Myometrial cell (primary cell): ENCODE results near the gene RHOT2. TPM values are rescaled to one million over a fixed set of nuclear protein-coding genes. Genes with fewer than 3 reads are reported as not detected.

Source experiments
- total RNA-seq: library from RNA; depleted of rRNA; stranded (reverse); fragments of >200 nt; gene quantifications from 2 replicates; pipeline ENCODE4 v1.2.3, GENCODE V29; 2015

Gene RHOT2
- 47.0 and 48.7 TPM in 2 replicates for total RNA-seq

DNA sequence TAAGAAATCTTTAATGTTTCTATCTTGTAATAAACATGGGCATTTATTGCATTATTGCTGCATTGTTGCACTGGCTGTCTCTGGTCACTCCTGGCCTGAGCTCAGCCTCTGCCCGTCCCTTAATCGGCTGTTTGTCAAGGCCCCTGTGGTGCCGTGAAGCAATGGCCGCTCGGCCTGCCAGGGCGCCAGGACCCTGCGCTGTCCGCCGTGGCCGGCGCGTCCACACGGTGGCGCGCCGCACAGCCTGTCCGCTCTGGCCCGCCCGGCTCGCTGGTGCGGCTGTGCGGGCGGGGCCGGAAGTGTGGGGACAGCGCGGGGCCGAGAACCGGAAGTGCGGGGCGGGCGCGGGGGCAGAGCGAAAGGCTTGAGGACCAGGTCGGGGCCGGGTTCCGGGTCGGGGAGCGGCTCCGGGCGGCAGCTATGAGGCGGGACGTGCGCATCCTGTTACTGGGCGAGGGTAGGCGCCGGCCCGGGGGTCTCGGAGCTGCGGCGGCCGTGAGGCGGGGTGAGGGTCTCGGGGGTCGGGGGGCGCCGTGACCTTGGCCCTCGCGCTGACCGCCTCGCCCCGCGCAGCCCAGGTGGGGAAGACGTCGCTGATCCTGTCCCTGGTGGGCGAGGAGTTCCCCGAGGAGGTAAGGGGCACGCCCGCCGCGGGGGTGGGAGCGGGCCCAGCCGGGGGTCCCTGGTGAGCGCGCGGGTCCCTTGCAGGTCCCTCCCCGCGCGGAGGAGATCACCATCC lies at the start of gene RHOT2:
Gene RHOT2 (plus strand): TSS at position 353 of the 739 bp plus-strand sequence. CDS start 68 bp downstream, at position 421.

DNA sequence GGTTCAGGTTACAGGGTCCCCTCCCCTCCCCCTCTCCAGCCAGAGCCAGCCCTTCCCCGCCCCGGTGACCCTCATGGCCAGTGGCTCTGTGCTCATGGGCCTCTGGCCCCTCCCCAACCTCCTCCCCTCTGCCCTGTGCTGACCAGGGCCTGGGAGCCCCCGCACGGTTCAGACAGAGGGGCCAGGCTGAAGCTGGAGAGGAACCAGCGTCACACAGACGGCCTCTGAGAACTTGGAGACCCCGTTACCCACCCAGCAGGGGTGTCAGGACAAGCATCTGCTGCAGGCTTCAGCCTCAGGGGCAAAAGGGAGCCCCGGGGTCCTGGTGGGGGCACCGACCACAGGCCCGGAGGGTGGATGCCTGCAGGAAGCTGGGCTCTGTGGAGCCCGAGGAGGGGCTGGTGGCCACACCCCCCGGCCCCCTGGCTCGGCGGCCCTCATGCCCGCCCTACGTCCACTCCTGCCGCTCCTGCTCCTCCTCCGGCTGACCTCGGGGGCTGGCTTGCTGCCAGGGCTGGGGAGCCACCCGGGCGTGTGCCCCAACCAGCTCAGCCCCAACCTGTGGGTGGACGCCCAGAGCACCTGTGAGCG lies 37.0 kb upstream of the RHOT2 start, which contains the start of gene WFIKKN1:
Gene WFIKKN1 (plus strand): TSS at position 171 of the 591 bp plus-strand sequence. CDS start 269 bp downstream, at position 440.

DNA sequence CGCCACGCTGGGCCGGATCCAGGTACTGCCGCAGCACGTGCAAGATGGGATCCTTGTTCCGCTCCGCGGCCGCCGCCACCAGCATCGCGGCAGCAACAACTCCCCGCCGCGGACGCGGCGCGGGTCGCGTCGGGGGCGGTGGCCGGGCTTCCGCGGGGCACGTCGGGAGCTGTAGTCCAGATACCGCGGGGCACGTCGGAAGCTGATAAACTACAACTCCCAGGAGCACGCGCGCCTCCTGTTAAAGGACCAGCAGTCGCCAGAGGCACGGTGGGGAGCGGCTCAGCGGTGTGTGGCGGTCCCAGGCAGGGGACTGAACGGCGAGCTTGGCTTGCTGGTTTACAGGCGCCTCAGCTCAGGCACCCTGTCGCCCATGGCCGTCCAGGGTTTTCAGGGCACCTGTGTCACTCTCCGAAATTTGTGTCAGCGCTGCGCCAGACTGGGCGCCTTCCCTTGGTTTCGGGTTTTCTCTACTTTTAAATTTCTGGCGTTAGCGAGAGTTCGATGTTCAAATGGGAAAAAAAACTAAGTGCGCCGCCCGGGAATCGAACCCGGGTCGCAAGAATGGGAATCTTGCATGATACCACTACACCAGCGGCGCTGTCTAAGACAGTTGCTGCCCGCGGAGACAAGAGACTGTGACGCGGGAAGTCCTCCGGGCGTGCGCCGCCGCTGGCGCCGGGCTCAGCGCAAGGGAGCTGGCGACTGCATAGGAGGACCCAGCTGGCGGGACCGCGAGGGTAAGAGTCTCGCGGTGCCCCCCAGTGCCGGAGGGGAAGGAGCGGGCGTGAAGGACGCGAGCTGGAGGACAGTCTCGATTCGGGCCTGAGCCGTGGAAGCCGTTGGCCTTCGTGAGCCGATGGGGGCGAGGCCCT lies 31.5 kb upstream of the RHOT2 start, which contains the start of gene METTL26:
Gene METTL26 (minus strand): TSS at position 100 of the 875 bp plus-strand sequence. CDS start 15 bp downstream, at position 85.

DNA sequence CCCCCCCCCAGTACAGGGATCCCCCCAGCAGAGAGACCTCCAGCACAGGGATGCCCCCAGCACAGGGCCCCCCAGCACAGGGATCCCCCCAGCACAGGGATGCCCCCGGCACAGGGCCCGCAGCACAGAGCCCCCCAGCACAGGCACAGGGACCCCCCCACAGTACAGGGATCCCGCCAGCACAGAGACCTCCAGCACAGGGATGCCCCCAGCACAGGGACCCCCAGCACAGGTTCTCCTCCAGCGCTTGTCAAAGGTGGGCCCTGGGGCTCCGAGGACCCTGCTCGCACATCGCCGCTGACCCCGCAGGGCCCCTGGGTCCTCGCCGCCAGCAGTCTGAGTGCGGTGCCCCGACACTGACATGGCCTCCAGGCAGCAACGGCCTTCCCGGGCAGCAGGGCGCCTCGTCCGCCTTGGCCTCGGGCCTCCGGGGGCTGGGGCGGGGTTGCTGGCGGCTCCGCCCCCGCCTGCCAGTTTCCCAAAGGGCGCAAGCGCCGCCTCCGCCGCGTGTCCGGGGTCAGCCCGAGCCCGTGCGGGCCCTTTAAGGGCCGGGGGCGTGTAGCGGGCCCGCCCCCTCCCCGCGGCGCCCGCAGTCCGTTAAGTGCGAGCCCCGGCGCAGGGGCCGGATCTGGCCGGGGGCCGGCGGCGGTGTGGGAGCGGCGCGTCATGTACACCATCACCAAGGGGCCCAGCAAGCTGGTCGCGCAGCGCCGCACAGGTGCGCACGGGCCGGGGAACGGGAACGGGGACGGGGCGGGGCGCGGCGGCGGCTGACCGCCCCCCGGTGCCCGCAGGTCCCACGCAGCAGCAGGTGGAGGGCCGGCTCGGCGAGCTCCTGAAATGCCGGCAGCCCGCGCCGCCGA lies 26.4 kb upstream of the RHOT2 start, which contains the start of gene MCRIP2:
Gene MCRIP2 (plus strand): TSS at position 503 of the 863 bp plus-strand sequence. CDS start 164 bp downstream, at position 667.

DNA sequence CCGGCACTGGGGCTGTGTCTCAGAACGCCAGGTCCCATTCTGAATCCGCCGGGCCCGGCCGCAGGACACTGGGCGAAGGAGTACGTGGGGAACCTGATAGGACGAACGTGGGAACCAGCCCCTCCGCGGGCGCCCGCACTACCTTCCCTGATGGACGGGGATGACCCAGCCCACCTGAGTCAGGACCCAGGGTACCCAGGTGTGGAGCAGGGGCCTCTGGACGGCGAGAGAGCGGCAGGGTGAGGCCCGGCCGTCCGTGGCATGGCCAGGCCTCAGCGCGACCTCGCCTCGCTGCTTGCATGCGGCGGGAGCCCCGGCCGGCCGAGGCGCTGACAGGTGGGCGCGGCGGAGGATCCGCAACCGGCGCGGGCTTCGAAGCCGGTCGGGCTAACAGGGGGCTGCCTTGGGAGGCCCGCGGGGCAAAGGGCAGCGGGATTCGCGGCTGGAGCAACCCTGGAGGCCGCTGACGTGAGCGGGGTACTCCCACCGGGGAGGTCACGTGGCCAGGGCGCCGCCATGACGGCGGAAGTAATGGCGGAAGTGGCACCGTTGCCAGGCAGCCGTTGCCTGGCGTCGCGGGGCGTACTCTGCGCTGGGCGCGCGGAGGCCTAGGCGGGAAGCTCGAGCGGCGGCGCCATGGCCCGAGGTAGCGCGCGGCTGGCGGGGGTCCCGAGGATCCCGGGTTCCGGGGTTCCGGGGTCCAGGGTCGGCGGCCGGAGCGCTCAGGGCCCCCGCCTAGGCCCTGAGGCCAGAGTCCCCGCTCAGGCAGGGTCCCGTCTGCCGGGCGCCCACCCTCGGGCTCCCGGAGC lies 18.9 kb upstream of the RHOT2 start, which contains the start of gene WDR90:
Gene WDR90 (plus strand): TSS at position 585 of the 809 bp plus-strand sequence. CDS start 52 bp downstream, at position 637.

DNA sequence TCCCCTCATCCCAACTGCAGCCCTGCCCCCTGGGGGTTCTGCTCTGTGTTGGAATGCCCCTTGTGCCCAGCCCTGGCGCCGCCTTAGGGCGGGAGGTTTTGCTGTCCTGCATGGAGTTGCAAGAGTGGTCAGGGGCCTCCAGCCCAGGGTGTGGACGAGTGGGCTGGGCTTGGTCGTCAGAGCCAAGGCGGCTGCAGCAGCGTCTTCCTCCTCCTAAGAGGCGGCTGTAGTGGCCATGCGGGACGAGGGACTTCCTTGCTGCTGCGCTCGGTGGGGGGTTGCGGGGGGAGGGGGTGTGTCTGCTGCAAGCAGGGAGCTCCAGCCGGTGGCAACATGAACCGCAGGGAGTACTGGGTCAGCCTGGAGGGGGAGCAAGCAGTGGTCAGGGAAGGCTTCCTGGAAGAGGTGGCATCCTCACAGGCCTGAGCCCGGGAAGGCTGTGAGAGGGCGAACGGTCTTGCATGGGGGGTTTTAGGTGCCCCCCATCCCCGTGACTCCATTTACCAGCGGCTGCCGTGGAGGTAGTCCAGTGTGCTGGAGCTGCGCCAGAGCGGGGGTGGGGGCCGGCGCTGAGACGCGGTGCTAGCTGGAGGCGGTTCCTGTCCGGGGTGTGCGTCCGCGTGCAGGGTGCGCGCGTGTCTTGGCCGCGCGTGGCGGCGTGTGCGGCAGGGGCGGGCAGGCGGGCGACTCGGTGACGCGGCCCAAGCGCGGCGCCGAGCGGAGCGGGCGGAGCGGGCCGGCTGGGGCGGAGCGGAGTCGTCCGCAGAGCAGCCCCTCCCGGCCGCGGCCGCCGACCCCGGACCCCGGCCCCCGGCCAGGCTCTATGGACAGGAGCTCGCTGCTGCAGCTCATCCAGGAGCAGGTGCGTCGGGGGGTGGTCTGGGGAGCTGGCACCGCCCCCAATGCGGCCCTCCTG lies 7.3 kb downstream of the RHOT2 start, which contains the start of gene RHBDL1:
Gene RHBDL1 (plus strand): TSS at position 704 of the 916 bp plus-strand sequence. CDS start 120 bp downstream, at position 824.

DNA sequence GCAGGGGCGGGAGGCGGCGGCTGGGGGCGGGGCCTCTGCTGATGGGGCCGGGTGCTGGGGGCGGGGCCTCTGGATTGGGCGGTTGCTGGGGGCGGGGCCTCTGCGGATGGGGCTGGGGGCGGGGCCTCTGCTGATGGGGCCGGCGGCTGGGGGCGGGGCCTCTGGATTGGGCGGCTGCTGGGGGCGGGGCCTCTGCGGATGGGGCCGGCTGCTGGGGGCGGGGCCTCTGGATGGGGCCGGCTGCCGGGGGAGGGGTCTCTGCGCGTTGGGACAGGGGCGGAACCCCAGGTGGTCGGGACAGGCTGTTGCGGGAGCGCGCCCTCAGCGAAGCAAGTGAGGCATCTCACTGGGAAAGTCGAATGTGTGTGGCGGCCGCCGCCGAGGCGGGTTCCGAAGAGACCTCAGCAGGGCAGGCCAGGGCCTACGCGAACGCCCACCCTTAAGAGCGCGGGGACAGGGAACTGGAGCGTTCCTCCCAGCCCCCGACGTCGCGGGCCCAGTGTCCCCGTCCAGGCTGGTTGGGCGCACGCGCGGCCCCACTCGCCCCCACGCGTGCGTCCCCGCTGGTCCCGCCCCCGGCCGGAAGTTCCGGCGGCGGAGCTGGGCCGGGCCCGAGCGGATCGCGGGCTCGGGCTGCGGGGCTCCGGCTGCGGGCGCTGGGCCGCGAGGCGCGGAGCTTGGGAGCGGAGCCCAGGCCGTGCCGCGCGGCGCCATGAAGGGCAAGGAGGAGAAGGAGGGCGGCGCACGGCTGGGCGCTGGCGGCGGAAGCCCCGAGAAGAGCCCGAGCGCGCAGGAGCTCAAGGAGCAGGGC lies 12.1 kb downstream of the RHOT2 start, which contains the start of gene STUB1:
Gene STUB1 (plus strand): TSS at position 597 of the 811 bp plus-strand sequence. CDS start 116 bp downstream, at position 713.

DNA sequence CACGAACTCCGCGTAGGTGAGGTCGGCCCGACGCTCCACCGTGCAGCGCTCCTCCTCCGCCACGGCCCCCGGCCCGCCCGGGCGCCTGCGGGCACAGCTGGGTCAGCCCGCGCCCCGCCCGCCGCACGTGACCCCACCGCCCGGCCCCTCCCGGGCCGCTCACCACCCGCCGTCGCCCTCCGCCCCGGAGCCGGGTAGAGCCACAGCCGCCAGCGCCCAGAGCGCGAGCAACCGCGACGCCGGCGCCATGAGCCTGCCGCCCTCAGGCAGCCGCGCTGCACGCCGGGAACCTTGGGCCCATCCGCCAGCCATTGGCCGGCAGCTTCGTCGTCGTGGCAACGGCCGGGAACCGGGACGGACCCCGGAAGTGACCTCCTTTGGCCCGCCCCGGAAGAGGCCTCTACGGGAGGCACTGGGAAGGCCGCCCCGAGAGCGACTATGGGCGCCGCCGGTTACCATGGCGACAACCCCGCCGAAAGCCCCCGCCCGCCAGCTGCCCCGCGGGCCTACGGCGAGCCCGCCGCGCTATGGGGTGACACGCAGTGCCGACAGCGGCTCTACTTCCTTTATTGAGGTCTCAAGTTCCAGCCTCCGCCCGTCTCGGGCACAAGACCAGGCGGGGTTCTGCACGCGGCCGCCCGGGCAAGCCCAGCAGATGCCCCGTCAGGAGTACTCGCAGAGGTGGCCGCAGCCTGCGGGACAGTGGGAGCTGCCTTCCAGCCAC lies 16.3 kb downstream of the RHOT2 start, which contains the start of gene JMJD8:
Gene JMJD8 (minus strand): TSS at position 264 of the 724 bp plus-strand sequence. CDS start 15 bp downstream, at position 249.

DNA sequence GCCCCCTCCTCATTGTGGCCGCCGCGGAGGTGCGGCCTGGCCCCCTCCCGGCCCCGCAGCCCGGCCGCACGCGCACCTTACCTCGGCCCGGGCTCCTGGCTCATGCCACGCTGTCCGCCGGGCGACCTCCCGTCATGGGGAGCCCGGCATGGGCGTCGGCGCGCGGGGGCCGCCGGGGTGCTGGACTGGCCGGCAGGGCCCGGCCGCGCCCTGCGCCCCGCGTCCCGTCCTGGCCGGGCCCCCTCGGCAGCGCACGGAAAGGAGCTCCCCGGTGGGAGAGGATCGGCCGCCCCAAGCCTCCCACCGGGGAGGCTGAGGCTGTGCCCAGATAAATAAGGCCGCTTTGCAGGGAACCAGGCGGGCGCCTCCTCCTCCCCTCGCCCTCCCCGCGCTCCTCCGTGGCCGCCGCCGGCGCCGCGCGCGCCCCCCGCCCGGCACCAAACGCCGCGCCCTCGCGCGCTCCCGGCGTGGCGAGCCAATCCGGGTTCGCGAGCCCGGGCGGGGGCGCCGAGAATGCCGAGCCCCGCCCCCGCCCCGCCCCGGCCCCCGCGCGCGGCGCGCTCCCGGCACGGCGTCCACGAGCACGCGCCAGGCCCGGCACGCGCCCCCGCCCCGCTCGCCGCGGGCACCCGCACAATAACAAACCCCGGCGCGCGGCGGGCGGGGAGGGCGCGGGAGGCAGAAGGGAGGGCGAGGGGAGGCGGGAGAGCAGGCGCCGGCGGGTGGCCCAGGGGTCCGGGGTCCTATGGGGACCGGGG lies 37.7 kb downstream of the RHOT2 start, which contains the start of gene FBXL16:
Gene FBXL16 (minus strand): TSS at position 371 of the 758 bp plus-strand sequence. CDS start 8,396 bp downstream, outside the sequence.

DNA sequence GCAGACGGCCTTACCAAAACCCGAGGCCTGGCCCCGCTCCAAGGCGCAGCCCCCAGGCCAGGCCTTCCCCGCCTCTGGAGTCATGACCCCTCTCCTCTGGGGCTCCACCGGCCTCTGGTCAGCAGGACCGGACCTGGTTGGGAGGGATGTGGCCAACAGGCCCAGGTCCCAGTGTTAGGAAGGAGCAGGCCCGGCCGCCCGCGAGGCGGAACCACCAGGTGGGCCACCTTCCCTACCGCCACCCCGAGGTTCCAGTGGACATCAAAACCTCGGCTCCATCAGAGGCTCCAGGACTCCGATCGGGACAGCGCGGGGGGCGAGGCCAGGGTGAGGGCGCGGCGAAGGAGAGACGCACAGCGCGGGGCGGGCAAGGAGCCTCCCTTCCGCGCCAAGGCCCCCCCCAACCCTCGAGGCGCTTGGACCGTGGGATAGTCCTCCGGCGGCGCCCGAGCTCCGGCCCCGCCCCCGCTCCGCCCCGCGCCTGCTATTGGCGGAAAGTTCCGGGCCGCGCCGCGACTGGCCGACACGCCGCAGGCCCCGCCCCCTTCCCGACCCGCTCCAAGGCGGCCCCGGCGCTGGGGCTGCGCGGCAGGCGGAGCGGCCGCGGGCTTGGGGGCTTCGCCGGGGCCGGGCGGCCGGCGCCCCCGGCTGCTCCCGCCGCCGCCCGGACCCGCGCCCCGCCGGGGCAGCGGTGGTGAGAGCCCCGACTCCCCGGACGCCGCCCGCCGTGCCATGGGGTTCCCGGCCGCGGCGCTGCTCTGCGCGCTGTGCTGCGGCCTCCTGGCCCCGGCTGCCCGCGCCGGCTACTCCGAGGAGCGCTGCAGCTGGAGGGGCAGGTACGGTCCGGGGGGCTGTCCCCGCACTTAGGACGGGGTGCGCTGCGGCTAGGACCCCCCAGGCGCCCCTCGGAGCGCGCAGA lies 46.9 kb downstream of the RHOT2 start, which contains the start of gene METRN:
Gene METRN (plus strand): TSS at position 561 of the 919 bp plus-strand sequence. CDS start 172 bp downstream, at position 733.

DNA sequence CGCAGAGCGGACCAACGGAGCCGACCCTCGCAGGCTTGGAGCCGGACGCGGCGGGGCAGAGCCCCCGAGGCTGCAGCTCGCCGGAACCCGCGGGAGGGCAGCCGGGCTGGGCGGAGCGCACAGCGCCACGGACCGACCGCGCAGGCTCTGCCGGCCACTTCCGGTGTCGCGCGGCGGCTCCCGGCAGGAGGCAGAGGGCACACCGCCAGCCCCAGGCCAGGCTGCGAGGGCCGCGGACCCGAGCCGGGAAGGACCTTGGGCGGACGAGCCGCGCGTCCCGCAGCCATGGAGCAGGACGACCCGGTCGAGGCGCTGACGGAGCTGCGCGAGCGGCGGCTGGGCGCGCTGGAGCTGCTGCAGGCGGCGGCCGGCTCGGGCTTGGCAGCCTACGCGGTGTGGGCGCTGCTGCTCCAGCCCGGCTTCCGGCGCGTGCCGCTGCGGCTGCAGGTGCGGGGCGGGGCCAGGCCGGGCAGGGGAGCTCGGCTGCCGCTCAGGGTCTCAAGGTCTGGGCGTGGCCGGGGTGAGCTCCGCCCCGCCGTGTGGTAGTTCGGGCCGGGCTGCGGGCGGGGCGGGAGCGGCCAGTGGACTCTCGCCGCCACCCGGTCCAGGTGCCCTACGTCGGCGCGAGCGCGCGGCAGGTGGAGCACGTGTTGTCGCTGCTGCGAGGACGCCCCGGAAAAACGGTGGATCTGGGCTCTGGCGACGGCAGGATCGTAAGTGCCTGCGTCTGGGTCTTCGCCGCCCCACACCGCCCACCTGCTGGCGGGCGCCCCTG lies 53.2 kb downstream of the RHOT2 start, which contains the start of gene ANTKMT:
Gene ANTKMT (plus strand): TSS at position 157 of the 775 bp plus-strand sequence. CDS start 129 bp downstream, at position 286.

